ENCODE results near the gene INO80B. TPM values are rescaled to one million over a fixed set of nuclear protein-coding genes. Genes with fewer than 3 reads are reported as not detected.
A peak's percentile ranks its signal among the peaks of the same experiment; 100 is the strongest.
"Not testable (repeated sequence)": the region's sequence is repeated elsewhere in the genome, so short reads cannot be mapped to it uniquely, and the experiment has no call there.

Gene INO80B
- total RNA-seq, result 18.0 TPM

GRCh38 chr2:74454654-74455511 lies at the start of gene INO80B:
Gene INO80B, plus strand, starts transcription at chr2:74455087. Its CDS starts 30 bp downstream, at chr2:74455117.
- DNase-seq (ENCODE audit: low read depth in 2 of 3, low spot score in 2 of 3), result peak; percentile 96 to 99 (median 99)

DNA sequence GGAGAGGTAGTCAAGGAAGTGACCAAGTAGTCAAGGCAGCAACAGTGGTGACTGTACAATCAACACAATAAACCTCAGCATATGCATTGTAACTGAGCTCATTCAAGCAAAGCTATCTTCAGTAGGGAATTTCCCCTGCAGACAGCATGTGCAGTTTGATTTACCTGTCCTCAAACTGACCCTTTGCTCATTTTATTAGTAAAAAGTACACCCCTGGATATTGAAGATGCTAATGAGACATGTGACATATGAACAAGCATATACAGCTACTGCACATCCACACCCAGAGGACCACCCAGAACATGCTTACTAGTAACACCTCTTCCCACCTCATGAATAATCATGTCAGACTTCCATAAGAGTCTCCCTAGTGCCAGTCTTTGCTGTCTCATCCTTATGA lies 48.9 kb upstream of the INO80B start:
- DNase-seq (ENCODE audit: low read depth in 2 of 3, low spot score in 2 of 3), result no peak

- DNase-seq (ENCODE audit: low read depth in 2 of 3, low spot score in 2 of 3), result no peak
Measured at GRCh38 chr2:74407682-74408081, 47.2 kb upstream of the INO80B start.

DNA sequence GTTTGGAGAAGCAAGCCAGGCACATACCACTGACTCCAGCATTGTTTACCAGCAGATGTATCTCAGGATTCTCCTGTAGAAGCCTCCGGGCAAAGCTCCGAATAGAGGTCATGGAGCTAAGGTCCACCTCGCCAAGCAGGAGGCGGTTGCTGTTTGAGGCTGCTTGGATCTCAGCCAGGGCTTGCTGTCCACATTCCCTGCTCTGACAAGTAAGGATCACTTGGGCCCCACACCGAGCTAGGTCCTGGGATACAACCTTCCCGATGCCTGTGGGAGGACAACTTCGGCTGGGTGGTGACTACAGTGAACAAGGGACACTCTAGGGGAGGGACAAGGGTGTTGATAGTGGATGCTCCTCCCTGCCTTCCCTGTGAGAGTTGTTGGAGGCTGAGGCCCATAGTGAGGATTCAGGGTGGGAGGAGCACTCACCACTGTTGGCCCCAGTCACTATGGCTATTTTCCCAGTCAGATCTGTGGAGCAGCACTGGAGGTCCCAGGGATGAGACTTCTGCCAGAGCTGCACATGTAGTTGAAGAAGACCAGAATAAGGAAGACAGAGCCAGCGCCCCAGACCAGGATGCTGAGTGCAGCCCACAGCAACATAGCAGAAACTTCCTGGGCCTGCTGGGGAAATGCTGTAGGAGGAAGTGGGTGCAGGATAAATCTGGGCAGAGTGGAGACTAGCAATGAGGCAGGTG lies 41.7 kb upstream of the INO80B start:
- no peak for DNase-seq (ENCODE audit: low read depth in 2 of 3, low spot score in 2 of 3)

DNA sequence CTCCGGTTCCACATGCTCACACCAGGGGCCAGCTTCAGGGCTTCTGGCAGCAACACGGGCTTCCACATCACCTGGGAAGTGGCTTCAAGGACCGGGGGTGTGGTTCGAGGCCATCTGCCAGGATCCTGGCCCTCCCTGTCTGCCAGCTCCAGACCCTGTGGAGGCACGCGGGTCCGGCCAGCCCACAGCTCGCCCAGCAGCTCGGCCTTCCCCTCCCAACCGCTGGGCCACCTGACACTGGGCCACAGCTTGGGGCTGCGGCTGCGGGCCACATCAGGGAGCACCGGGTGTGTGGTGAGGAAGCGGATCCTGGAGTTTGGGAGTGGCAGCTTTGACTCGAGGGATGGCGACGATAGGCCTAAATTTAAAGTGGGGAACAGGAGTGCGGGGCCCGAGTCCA lies 40.4 kb upstream of the INO80B start:
- DNase-seq (ENCODE audit: low read depth in 2 of 3, low spot score in 2 of 3), result no peak

DNA sequence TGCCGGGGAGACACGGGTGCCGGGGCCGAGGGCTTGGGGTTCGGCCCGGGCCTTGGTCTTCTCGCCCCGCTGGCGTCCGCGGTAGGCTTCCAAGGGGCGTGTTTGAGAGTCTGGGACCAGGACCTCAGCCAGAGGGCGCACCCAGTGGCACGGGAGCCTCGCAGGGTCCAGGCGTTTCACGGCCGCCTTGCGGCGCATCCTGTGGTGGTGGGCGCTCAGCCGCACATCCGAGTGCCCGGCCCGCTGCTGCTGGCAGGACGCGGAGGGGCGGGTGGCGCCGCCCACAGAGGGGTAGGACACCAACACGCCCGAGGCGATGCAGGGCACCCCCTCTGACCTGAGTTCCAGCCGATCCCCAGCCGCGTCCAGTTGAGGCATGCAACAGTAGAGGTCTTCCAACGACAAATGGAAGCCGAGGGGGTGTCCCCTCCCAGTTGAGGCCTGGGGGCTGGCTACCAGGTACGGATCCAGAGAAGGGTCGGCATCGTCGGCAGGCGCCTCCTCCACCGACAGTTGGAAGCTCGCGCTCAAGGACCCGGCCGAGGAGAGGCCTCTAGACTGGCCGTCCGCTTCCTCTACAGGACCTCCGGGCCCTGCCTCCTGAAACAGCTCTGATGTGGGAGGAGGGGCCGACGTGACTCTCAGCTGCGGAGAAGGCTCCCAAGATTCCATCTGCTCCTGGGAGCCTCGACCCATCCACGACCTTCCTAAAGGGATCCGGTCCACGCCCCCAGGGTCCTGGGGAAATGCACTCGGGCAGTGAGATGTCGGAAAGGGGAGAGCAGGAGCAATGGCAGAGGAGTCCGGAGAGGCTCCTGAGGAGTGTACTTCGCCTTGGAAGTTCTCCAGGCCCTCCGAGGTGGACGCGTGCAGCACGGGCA lies 39.8 kb upstream of the INO80B start:
- peak in 2 of 3 donors; percentile 37 to 56 for DNase-seq (ENCODE audit: low read depth in 2 of 3, low spot score in 2 of 3)

GRCh38 chr2:74415762-74416395 lies 39.0 kb upstream of the INO80B start:
- no peak for DNase-seq (ENCODE audit: low read depth in 2 of 3, low spot score in 2 of 3)

DNA sequence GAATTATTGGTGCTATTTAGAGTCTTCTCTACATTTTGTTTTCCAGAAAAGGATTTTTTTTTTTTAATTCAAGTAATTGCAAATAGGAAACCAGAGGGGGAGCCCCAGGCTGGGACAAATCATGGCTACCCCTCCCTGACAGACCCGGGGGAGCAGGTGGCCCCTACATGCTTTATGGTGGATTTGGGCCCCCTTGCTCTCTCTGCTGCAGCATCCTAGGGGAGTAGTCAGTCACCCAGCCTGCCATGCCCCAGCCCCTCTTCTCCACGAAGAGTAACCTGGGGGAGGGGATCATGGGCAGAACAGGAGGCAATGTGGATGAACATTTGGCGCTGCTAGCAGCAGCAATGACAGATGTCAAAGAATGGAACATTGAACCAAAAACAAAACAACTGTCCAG lies 38.1 kb upstream of the INO80B start:
- DNase-seq (ENCODE audit: low read depth in 2 of 3, low spot score in 2 of 3), result no peak

GRCh38 chr2:74417197-74417596 lies 37.7 kb upstream of the INO80B start:
- DNase-seq (ENCODE audit: low read depth in 2 of 3, low spot score in 2 of 3), result no peak

GRCh38 chr2:74417763-74418162 lies 37.1 kb upstream of the INO80B start:
- DNase-seq (ENCODE audit: low read depth in 2 of 3, low spot score in 2 of 3), result no peak

DNA sequence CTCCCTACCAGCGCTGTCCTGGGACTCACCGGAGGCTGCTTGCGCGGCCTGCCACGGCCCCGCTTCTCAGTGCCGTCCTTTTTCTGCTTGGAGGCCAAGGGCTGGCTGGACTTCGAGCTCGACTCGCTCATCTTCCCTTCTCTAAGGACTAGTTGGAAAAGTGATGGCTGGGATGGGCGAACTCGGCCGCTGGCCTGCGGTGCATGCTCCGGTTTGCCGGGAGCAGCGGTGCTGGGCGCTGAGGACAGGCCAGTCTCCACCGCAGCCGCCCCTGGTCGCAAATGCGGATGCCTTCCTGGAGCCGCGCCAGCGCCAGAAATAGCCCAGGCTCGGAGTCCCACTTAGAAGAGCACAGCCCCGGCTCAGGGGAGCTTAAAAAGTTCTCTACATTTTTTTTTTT lies 36.6 kb upstream of the INO80B start:
- DNase-seq (ENCODE audit: low read depth in 2 of 3, low spot score in 2 of 3), result no peak

GRCh38 chr2:74419345-74419744 lies 35.5 kb upstream of the INO80B start:
- no peak for DNase-seq (ENCODE audit: low read depth in 2 of 3, low spot score in 2 of 3)

DNA sequence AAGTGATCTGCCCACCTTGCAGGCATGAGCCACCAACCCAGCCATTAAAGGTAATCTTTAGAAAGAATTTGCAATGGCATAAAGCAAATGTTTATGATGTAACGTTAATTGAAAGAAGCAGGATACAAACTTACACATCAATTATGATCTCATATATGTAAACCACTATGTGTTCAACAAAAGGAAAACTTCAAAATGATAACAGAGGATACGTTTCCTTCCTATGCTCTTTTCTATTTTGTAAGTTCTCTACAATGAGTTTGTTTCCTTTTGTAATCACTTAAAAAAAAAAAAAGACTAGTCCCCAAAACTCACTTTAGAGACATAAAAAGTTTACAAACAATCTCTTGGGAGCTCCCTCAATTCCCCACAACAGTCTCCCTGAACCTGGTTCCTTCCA lies 34.9 kb upstream of the INO80B start:
- DNase-seq (ENCODE audit: low read depth in 2 of 3, low spot score in 2 of 3), result no peak

DNA sequence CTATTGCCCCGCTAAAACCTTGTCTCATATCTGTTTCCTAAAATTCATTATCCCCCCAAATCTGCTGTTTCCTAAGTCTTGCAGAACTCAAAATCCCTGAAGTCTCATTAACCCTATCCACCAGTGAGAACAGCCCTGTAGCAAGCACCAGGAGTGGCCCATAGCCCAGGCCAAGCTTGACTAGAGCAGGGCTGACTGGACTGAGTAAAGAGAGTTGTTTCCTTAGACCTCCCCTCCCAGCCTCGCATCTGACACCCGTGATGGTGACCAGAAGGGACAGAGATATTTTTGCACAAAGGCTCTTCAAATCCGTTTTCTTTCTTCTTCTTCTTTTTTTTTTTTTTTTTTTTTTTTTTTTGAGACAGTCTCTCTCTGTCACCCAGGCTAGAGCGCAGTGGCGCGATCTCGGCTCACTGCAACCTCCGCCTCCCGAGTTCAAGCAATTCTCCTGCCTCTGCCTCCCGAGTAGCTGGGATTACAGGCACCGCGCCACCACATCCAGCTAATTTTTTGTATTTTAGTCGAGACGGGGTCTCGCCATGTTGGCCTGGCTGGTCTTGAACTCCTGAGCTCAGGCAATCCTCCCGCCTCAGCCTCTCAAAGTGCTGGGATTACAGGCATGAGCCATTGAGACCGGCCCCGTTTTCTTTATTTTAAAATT lies 34.3 kb upstream of the INO80B start:
- DNase-seq (ENCODE audit: low read depth in 2 of 3, low spot score in 2 of 3), result not testable (repeated sequence)

DNA sequence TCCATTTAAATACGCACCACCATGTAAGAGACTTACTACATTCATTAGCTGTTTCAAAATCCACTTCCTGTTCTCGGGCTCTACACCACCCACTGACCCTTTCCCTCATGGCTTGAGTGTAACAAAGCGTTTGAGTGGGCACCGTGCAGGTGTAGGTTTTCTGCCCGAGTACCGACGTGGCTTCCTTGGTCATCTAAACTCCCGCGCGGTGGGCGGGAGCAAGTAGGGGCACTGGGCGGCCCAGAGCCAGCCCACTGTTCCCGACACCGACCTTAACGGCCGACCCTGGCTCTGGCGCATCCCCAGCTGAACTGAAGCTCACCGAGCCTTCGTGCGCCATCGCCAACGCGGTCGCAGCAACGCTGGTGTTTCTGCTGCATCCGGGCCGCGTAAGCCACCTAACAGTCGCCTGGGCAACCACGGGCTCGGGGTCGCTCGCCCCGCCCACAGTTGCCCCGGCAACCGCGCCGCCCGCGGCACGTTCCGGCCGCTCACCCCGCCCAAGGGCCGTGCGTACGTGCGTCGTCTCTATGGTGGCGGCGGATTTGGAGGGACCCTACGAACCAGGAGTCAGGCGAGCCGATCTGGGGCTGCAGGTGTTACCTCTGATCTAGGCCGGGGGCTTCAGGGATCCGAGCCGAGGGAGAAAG lies 33.5 kb upstream of the INO80B start, which contains the start of the genes C2orf81 and WDR54:
Gene C2orf81 (minus strand): TSS at position 399 of the 650 bp plus-strand sequence. CDS start 59 bp downstream, at position 340.
Gene WDR54 (plus strand): TSS at position 510 of the 650 bp plus-strand sequence. CDS start 424 bp downstream, outside the sequence.
- DNase-seq (ENCODE audit: low read depth in 2 of 3, low spot score in 2 of 3), result peak; percentile 90 to 93 (median 91)

GRCh38 chr2:74423231-74424095 lies 31.4 kb upstream of the INO80B start:
- DNase-seq (ENCODE audit: low read depth in 2 of 3, low spot score in 2 of 3), result no peak

DNA sequence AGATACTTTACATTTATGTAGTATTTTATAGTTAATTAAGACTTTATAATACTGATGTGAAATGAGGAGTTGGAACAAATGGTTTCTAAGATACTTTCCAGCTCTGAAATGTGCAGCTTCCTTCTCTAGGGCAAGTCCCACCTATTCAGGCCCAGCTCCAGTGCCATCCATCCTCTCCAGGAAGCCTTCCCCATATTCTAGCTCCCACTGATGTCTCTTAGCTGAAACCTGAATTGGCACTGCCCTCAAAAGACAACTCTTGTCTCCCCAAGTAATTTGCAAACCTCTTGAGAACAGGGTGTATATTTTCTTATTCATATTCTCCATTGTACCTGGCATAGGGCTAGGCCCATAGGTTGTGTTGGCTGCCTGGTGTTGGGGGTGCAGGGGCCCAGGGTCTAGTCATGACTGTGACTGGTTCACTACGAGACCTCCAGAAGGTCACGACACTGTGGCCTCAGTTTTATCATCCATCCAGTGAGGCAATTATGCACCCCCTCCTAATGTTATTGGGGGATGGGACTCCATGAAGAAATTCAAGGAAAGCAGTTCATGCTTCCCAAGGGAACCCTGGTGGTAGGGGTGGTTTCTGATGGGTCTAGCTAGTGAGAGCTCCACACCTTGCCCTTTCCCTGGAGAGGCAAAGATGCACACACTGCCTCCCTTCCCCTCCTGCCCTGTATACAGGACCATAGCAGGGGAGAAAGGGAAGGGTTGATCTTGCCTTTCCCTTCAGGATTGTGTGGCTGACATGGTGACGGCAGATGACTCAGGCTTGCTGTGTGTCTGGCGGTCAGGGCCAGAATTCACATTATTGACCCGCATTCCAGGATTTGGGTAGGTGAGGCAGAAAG lies 30.5 kb upstream of the INO80B start:
- no peak for DNase-seq (ENCODE audit: low read depth in 2 of 3, low spot score in 2 of 3)
